Measurements from ENCODE around the gene PRDM1. TPM values are rescaled to one million over a fixed set of nuclear protein-coding genes. Genes with fewer than 3 reads are reported as not detected.

PRDM1 gene
- total RNA-seq, 1 experiment from 2014 or later: 2.6 TPM

DNA sequence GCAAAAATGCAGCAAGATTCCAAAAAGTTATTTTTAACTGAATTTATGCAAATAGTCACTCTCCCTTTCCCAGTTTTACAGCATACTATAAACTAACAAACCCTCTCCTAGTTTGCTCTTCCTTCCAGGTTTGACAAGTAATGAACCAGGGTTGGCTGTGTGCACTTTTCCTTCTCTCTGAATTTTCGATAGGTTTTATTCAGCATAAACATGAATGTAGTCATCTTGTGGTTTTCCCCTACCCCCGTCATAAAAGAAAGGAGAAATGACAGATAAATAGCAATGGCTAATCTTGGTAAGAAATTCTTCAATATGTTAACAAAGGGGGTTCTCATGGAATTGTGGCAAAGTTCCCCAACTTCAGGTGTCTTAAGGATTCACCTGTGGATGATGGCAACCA, 26.3 kb downstream of the PRDM1 start:
- Histone ChIP-seq H3K4me3 (no peak overlapping the region), H3K9me3 (ENCODE audit: insufficient read depth, low read depth) (no peaks in the 10 kb centered on the region), H3K4me2 (no peak overlapping the region), H3K36me3 (ENCODE audit: low read depth) (no peaks in the 10 kb centered on the region), H3K9me2 (ENCODE audit: insufficient read depth) (no peaks in the 10 kb centered on the region), H3K27ac (no peak overlapping the region), H3F3A (ENCODE audit: insufficient read depth, low read depth) (0 out of 2 replicates have a peak, but pooled peaks cover 5% of the 10 kb centered on the region), H3K79me2 (ENCODE audit: low read depth) (no peaks in the 10 kb centered on the region), H4K20me1 (ENCODE audit: insufficient read depth) (no peaks in the 10 kb centered on the region), H3K4me1 (replicated peaks; ENCODE audit: insufficient read depth) (no peaks in the 10 kb centered on the region), H2AFZ (no peak overlapping the region), H3K27me3 (ENCODE audit: insufficient read depth, low read depth) (no peaks in the 10 kb centered on the region)
- no peak for DNase-seq
- intact Hi-C loops (cut with micrococcal nuclease; ENCODE audit: unreplicated experiment): loop anchor here (10.0 kb wide), 1 partner anchor 518 kb away; no protein-coding TSS in a partner anchor
- no TSS peak for BruUV-seq (replicated peaks)
- TF ChIP-seq, protein P1, sequence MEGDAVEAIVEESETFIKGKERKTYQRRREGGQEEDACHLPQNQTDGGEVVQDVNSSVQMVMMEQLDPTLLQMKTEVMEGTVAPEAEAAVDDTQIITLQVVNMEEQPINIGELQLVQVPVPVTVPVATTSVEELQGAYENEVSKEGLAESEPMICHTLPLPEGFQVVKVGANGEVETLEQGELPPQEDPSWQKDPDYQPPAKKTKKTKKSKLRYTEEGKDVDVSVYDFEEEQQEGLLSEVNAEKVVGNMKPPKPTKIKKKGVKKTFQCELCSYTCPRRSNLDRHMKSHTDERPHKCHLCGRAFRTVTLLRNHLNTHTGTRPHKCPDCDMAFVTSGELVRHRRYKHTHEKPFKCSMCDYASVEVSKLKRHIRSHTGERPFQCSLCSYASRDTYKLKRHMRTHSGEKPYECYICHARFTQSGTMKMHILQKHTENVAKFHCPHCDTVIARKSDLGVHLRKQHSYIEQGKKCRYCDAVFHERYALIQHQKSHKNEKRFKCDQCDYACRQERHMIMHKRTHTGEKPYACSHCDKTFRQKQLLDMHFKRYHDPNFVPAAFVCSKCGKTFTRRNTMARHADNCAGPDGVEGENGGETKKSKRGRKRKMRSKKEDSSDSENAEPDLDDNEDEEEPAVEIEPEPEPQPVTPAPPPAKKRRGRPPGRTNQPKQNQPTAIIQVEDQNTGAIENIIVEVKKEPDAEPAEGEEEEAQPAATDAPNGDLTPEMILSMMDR (conservative IDR thresholded peaks at IDR 0.05): no peak
- no peak for TF ChIP-seq EZH2 (IDR thresholded peaks at IDR 0.05; ENCODE audit: low read depth)
- CTCF ChIA-PET: no interaction called here
- POLR2A ChIA-PET (ENCODE audit: unreplicated experiment): no interaction called here

DNA sequence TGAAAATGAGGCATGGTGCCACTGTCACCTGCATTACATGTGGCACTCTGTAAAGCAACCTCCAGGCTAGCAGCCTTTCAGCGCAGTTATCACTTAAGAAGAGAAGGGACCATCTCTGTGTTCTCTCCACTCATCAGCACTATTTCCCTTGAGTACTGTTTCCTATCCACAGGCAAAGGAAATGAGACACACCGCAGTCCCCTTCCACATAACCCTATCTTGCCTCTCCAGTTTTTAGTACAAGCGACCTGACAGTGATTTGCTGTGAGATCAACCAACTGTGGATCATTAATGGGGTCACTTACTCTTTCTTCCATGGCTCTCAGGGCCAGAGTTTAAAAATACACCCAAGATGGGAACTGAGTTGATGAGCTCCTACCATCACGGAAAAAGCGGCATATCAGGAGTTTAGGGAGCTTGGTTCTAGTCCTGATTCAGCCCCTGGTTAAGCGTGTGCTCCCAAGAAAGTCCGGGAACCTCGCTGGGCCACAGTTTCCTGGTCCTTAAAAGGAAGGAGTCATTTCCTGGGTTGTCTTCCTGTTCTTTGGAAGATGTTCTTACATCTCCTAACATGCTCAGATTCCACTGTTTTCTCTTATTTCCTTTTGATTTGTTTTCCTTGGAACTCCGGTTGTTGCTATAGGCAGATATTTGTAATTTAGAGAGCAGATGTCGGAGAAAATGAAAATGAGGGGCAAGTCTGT, 27.3 kb downstream of the PRDM1 start:
- H3F3A ChIP-seq (ENCODE audit: insufficient read depth, low read depth): peaks cover 7% of the 10 kb centered on the region; the same call in 1 of the 2 replicates
- no peaks in the 10 kb centered on the region for H3K36me3 ChIP-seq (ENCODE audit: low read depth)
- no peak overlapping the region for H3K27ac ChIP-seq
- ChIA-PET POLR2A (ENCODE audit: unreplicated experiment) (no interaction called here), CTCF (no interaction called here)
- no peaks in the 10 kb centered on the region for H3K27me3 ChIP-seq (ENCODE audit: insufficient read depth, low read depth)
- no peak for DNase-seq
- intact Hi-C loops (cut with micrococcal nuclease; ENCODE audit: unreplicated experiment): loop anchor here (10.0 kb wide), 1 partner anchor 519 kb away; no protein-coding TSS in a partner anchor
- no peaks in the 10 kb centered on the region for H3K9me3 ChIP-seq (ENCODE audit: insufficient read depth, low read depth)
- peaks cover 2% of the 10 kb centered on the region for H3K4me1 ChIP-seq (replicated peaks; ENCODE audit: insufficient read depth)
- no peaks in the 10 kb centered on the region for H3K79me2 ChIP-seq (ENCODE audit: low read depth)
- no peaks in the 10 kb centered on the region for H4K20me1 ChIP-seq (ENCODE audit: insufficient read depth)
- H3K4me3 ChIP-seq: no peak overlapping the region
- no peak overlapping the region for H3K4me2 ChIP-seq
- TF ChIP-seq EZH2 (IDR thresholded peaks at IDR 0.05; ENCODE audit: low read depth): no peak
- TF ChIP-seq, protein P1 (conservative IDR thresholded peaks at IDR 0.05): no peak
- H2AFZ ChIP-seq: no peak overlapping the region
- BruUV-seq (replicated peaks): no TSS peak
- H3K9me2 ChIP-seq (ENCODE audit: insufficient read depth): no peaks in the 10 kb centered on the region

DNA sequence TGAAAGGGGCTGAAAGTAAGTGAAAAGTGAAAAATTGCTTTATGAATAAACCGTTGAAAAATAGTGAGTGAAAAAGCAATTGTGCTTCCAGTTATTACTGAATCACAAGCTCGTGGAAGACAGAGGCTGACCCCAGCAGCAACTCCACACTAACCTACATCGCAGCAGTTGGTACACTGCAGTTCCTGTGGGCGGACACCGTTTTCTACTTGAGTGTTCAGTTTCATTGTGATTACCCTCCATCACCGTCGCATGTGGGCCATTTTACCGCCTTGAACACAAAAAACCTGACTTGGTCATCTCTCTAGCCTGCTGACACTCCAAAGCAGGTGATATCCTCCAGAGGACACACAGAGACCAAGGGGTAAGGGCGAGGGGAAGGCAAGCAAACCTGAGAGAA, 28.4 kb downstream of the PRDM1 start:
- no peak overlapping the region for H3K4me2 ChIP-seq
- ChIA-PET POLR2A (ENCODE audit: unreplicated experiment) (no interaction called here), CTCF (no interaction called here)
- no peaks in the 10 kb centered on the region for H4K20me1 ChIP-seq (ENCODE audit: insufficient read depth)
- no peak overlapping the region for H2AFZ ChIP-seq
- no peaks in the 10 kb centered on the region for H3K36me3 ChIP-seq (ENCODE audit: low read depth)
- H3K9me3 ChIP-seq (ENCODE audit: insufficient read depth, low read depth): no peaks in the 10 kb centered on the region
- no peaks in the 10 kb centered on the region for H3K79me2 ChIP-seq (ENCODE audit: low read depth)
- DNase-seq: no peak
- peaks cover 12% of the 10 kb centered on the region for H3F3A ChIP-seq (ENCODE audit: insufficient read depth, low read depth)
- intact Hi-C loops (cut with micrococcal nuclease; ENCODE audit: unreplicated experiment): loop anchor here (10.0 kb wide), 1 partner anchor 520 kb away; no protein-coding TSS in a partner anchor
- no TSS peak for BruUV-seq (replicated peaks)
- H3K4me3 ChIP-seq: no peak overlapping the region
- H3K4me1 ChIP-seq (replicated peaks; ENCODE audit: insufficient read depth): peaks cover 13% of the 10 kb centered on the region
- no peaks in the 10 kb centered on the region for H3K27me3 ChIP-seq (ENCODE audit: insufficient read depth, low read depth)
- TF ChIP-seq, protein P1 (conservative IDR thresholded peaks at IDR 0.05): no peak
- TF ChIP-seq EZH2 (IDR thresholded peaks at IDR 0.05; ENCODE audit: low read depth): no peak
- H3K27ac ChIP-seq: no peak overlapping the region
- no peaks in the 10 kb centered on the region for H3K9me2 ChIP-seq (ENCODE audit: insufficient read depth)
